Small intestine (tissue), 7 donors: ENCODE data around the gene OR1J1. TPM values are rescaled to one million over a fixed set of nuclear protein-coding genes. Genes with fewer than 3 reads are reported as not detected.

ENCODE experiments used
- DNase-seq, 2 donors: peaks; one replicate each; pipeline versions ENCODE4 v3.0.0 to v3.0.0-alpha.2; 2013
- FAIRE-seq: peaks from 2 replicates; lab custom pipeline; 2012; peaks lifted over from hg19 to GRCh38; lab: Jason Lieb, UNC
- H3K27ac ChIP-seq, 3 donors: one replicate each; pipeline ENCODE4 v1.5.1; 2013; ENCODE audit warnings: low read length in 2 of 3, mild to moderate bottlenecking in 2 of 3, control low read depth in 1 of 3, inconsistent platforms in 1 of 3, low read depth in 1 of 3, moderate library complexity in 1 of 3
- H3K27me3 ChIP-seq, 3 donors: one replicate each; pipeline ENCODE4 v1.6.1; 2013; ENCODE audit warnings: low read length in 3 of 3, inconsistent platforms in 1 of 3; ENCODE audit not compliant: control insufficient read depth in 3 of 3, insufficient read depth in 3 of 3
- H3K36me3 ChIP-seq, 3 donors: one replicate each; pipeline ENCODE4 v1.6.1; 2013; ENCODE audit warnings: low read length in 3 of 3, inconsistent platforms in 1 of 3, low read depth in 1 of 3, mild to moderate bottlenecking in 1 of 3, moderate library complexity in 1 of 3; ENCODE audit not compliant: control insufficient read depth in 3 of 3, insufficient read depth in 2 of 3
- H3K4me1 ChIP-seq, 3 donors: one replicate each; pipeline ENCODE4 v1.6.1; 2013; ENCODE audit warnings: low read length in 2 of 3, inconsistent platforms in 1 of 3, low read depth in 1 of 3, mild to moderate bottlenecking in 1 of 3, moderate library complexity in 1 of 3; ENCODE audit not compliant: control insufficient read depth in 3 of 3, insufficient read depth in 2 of 3
- H3K4me3 ChIP-seq, 3 donors: one replicate each; pipeline ENCODE4 v1.5.1; 2013; ENCODE audit warnings: low read length in 3 of 3, control low read depth in 1 of 3, inconsistent platforms in 1 of 3, low read depth in 1 of 3, mild to moderate bottlenecking in 1 of 3, moderate library complexity in 1 of 3
- H3K9me3 ChIP-seq, 2 donors: one replicate each; pipeline ENCODE4 v1.6.1; 2013; ENCODE audit warnings: low read depth in 1 of 2, low read length in 1 of 2; ENCODE audit not compliant: control insufficient read depth in 2 of 2, insufficient read depth in 1 of 2
- WGBS, 3 donors: extraction: QIAGEN DNeasy Blood & Tissue Kit; methylation state at CpG; one replicate each; pipeline ENCODE4 v1.1.7; 2013; 5-methylcytosine and 5-hydroxymethylcytosine counted together
- polyA plus RNA-seq, 4 donors: library from polyadenylated mRNA; stranded (reverse) in 3 of 4; unstranded in 1 of 4; fragments of 200-250 nt in 3 of 4; fragments of 120-200 nt in 1 of 4; gene quantifications; one replicate each; pipeline versions ENCODE4 v1.2.1 to v1.2.3, GENCODE V29; 2013
- donor health status: healthy with polysubstance abuse.
- donor health status: control.
- donor health status: control.
- donor health status: Bipolar disorder and iron deficiency.
- donor health status: healthy.

The OR1J1 gene
- polyA plus RNA-seq, 4 donors, result not detected

DNA sequence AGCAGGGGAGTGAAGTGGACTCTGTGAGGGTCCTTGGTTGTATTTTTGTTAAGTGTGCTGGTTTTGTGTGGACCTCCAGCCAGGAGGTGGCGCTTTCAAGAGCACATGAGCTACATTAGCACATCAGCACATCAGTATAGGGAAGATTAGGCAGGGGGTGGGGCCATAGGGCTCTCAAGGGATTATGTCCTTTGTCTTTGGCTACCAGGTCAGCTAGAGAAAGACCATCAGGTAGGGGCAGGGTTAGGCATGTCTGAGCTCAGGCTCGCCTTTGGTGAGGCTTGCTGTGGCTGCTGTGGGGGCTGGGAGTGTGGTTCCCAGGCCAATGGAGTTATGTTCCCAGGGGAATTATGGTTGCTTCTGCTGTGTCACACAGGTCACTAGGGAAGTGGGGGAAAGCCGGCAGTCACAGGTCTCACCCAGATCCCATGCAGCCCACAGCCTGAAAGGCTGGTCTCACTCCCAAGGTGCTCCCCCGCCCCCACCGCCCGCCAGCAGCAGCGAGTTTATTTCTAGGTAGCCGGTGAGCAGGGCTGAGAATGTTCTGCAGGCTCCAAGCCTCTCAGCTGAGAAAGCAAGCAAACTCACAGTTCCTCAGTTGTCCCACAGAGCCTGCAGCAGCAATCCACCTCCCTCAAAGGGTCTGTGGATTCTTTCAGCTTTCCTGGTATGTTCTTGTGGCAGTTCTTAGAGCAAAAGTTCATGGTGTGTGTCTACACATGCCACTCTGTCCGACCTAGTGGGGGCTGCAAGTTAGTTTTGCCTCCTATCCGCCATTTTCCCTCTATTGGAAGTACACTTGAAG lies 13.7 kb downstream of the OR1J1 start:
- FAIRE-seq, result no peak
- Histone ChIP-seq H3K27ac (peak overlapping the region in 1 of 3 donors; percentile 69), H3K27me3 (peaks cover 0 to 8% (median 0%) of the 10 kb centered on the region in 3 donors), H3K9me3 (no peaks in the 10 kb centered on the region), H3K4me3 (peak overlapping the region in 1 of 3 donors; percentile 38), H3K36me3 (no peaks in the 10 kb centered on the region), H3K4me1 (peaks cover 0 to 6% (median 0%) of the 10 kb centered on the region in 3 donors)
- WGBS, 3 donors, result 85 to 92% (median 89%) methylated on average over 10 of the region's 10 CpGs
- DNase-seq, result no peak

GRCh38 chr9:122457787-122458186 lies 19.9 kb downstream of the OR1J1 start:
- H3K9me3 ChIP-seq, result no peaks in the 10 kb centered on the region
- no peaks in the 10 kb centered on the region for H3K27me3 ChIP-seq
- DNase-seq, result no peak
- no peak overlapping the region for H3K4me3 ChIP-seq
- no peak for FAIRE-seq
- H3K4me1 ChIP-seq, result no peaks in the 10 kb centered on the region
- no peaks in the 10 kb centered on the region for H3K36me3 ChIP-seq
- 96 to 97% (median 97%) methylated on average over 1 of the region's 1 CpG for WGBS, 3 donors
- no peak overlapping the region for H3K27ac ChIP-seq

DNA sequence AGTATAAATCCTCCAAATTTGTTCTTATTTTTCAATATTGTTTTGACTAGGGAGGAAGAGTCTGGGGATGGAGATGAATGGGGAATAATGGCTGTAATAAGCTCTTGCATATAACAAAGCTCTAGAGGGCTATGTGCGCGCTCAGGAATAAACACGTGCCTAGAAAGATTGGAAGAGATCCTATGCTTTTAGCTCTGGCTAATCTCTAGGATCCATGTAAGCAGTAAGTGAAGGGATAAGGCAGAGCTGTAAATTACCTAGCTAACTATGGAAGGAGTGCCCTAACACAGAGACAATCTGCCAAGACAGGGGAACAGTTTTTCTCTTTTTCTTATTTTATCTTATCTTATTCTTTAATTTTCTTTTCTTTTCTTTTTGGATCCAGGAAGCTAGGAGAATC lies 21.6 kb downstream of the OR1J1 start:
- WGBS, 3 donors, result 76 to 94% (median 92%) methylated on average over 3 of the region's 3 CpGs
- Histone ChIP-seq H3K36me3 (no peaks in the 10 kb centered on the region), H3K4me3 (no peak overlapping the region), H3K9me3 (no peaks in the 10 kb centered on the region), H3K4me1 (no peaks in the 10 kb centered on the region), H3K27ac (no peak overlapping the region), H3K27me3 (no peaks in the 10 kb centered on the region)
- FAIRE-seq, result no peak
- no peak for DNase-seq

GRCh38 chr9:122453677-122454135 lies 24.0 kb downstream of the OR1J1 start:
- WGBS, 3 donors, result 14 to 60% (median 49%) methylated on average over 2 of the region's 2 CpGs
- no peak for DNase-seq
- FAIRE-seq, result no peak

DNA sequence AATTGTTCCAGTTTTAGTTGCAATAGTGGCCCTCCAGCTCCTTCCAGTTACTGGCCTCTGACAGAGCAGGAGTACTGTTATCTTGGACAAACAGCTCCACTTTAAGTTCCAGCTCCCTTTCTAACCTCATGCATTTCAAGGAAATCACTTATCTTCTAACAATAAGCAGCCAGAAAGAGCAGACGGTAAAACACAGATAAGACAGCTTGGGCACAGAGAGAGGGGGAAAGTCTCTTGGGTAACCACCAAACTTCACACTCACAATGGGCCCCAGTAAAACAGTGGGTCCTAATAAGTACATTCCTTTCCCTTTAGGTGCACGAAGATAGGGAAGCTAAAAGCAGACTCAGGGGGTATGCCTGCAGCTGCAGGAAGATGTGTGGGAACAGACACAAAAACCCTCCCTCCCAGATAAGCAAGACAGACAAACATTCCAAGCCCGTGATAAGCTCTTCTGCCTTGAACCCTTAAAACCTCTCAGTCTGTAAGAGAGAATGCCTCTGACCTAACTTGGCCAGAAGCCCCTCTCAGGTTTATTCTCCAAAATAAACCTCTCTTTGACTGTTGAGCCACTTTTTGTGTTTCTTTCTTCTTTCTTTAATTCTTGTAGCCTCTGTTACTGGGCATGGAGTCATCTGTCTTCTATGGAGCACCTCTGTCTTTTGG lies 30.8 kb downstream of the OR1J1 start:
- Histone ChIP-seq H3K4me1 (no peaks in the 10 kb centered on the region), H3K4me3 (no peak overlapping the region), H3K36me3 (no peaks in the 10 kb centered on the region), H3K9me3 (peaks cover 0 to 3% of the 10 kb centered on the region in 2 donors), H3K27me3 (no peaks in the 10 kb centered on the region), H3K27ac (no peak overlapping the region)
- no peak for FAIRE-seq
- DNase-seq, result no peak
- 33 to 48% (median 47%) methylated on average over 3 of the region's 3 CpGs for WGBS, 3 donors

More at GRCh38 chr9:122453677-122454135, 24.0 kb downstream of the OR1J1 start:
- Histone ChIP-seq H3K4me1 (no peaks in the 10 kb centered on the region), H3K36me3 (no peaks in the 10 kb centered on the region), H3K4me3 (no peak overlapping the region), H3K27ac (no peak overlapping the region), H3K9me3 (no peaks in the 10 kb centered on the region), H3K27me3 (no peaks in the 10 kb centered on the region)

- FAIRE-seq (no peak), DNase-seq (no peak)
- Histone ChIP-seq H3K27me3 (no peaks in the 10 kb centered on the region), H3K27ac (peak overlapping the region in 1 of 3 donors; percentile 43), H3K4me3 (no peak overlapping the region), H3K9me3 (peaks cover 0 to 3% of the 10 kb centered on the region in 2 donors), H3K4me1 (no peaks in the 10 kb centered on the region), H3K36me3 (no peaks in the 10 kb centered on the region)
- 67 to 92% (median 73%) methylated on average over 2 of the region's 2 CpGs for WGBS, 3 donors
These were observed 32.5 kb downstream of the OR1J1 start for GRCh38 chr9:122445155-122445749.

- H3K27me3 ChIP-seq, result no peaks in the 10 kb centered on the region
- 55 to 62% (median 58%) methylated on average over 5 of the region's 5 CpGs for WGBS, 3 donors
- no peak overlapping the region for H3K4me3 ChIP-seq
- peaks cover 0 to 3% of the 10 kb centered on the region in 2 donors for H3K9me3 ChIP-seq
- H3K36me3 ChIP-seq, result no peaks in the 10 kb centered on the region
- no peak overlapping the region for H3K27ac ChIP-seq
- H3K4me1 ChIP-seq, result no peaks in the 10 kb centered on the region
- no peak for DNase-seq
- no peak for FAIRE-seq
These were observed 33.5 kb downstream of the OR1J1 start for GRCh38 chr9:122444041-122444733.

- Histone ChIP-seq H3K27me3 (no peaks in the 10 kb centered on the region), H3K27ac (no peak overlapping the region), H3K4me1 (no peaks in the 10 kb centered on the region), H3K9me3 (peaks cover 0 to 3% of the 10 kb centered on the region in 2 donors), H3K36me3 (no peaks in the 10 kb centered on the region), H3K4me3 (no peak overlapping the region)
- FAIRE-seq, result no peak
- DNase-seq, result no peak
- 57 to 75% (median 74%) methylated on average over 1 of the region's 1 CpG for WGBS, 3 donors
These were observed 35.2 kb downstream of the OR1J1 start for GRCh38 chr9:122442568-122442967.
